Spleen (tissue), 11 donors: Measurements from ENCODE around the gene PLBD2. TPM values are rescaled to one million over a fixed set of nuclear protein-coding genes. Genes with fewer than 3 reads are reported as not detected.

Experiments
- DNase-seq: peaks from one replicate; pipeline ENCODE4 v3.0.0-alpha.2; 2020
- H3K27ac ChIP-seq, 8 donors: fragments of 200-600 bp; sonication (generic) in 7 of 8; 1 replicate in 4 of 8; 2 replicates in 4 of 8; pipeline versions ENCODE4 v1.5.0 to v1.8.0; 2016 to 2021; ENCODE audit warnings: inconsistent platforms in 4 of 8, mild to moderate bottlenecking in 4 of 8, moderate library complexity in 1 of 8
- H3K27me3 ChIP-seq, 7 donors: fragments of 200-600 bp; sonication (generic) in 6 of 7; replicated peaks in 1 of 7; 1 replicate in 4 of 7; 2 replicates in 3 of 7; pipeline versions ENCODE4 v1.5.0 to v1.8.0; 2016 to 2021; ENCODE audit warnings: inconsistent platforms in 3 of 7, mild to moderate bottlenecking in 1 of 7
- H3K36me3 ChIP-seq, 6 donors: fragments of 200-600 bp; sonication (generic) in 5 of 6; 1 replicate in 4 of 6; 2 replicates in 2 of 6; pipeline versions ENCODE4 v1.5.0 to v1.8.0; 2016 to 2021; ENCODE audit warnings: inconsistent platforms in 2 of 6
- H3K4me1 ChIP-seq, 6 donors: fragments of 200-600 bp; sonication (generic) in 5 of 6; 1 replicate in 3 of 6; 2 replicates in 3 of 6; pipeline versions ENCODE4 v1.5.0 to v1.8.0; 2016 to 2021; ENCODE audit warnings: inconsistent platforms in 3 of 6
- H3K4me3 ChIP-seq, 8 donors: fragments of 200-600 bp; sonication (generic) in 7 of 8; 1 replicate in 4 of 8; 2 replicates in 4 of 8; pipeline versions ENCODE4 v1.5.0 to v1.8.0; 2016 to 2021; ENCODE audit warnings: inconsistent platforms in 4 of 8, mild to moderate bottlenecking in 4 of 8, moderate library complexity in 2 of 8
- H3K9me3 ChIP-seq, 8 donors: fragments of 200-600 bp; sonication (generic) in 7 of 8; 1 replicate in 4 of 8; 2 replicates in 4 of 8; pipeline versions ENCODE4 v1.5.0 to v1.8.0; 2016 to 2021; ENCODE audit warnings: inconsistent platforms in 4 of 8
- POLR2A ChIP-seq, 3 donors: fragments of 450-650 bp; IDR thresholded peaks; one replicate each; pipeline ENCODE4 v1.5.1; 2017; ENCODE audit warnings: antibody characterized with exemption in 3 of 3, mild to moderate bottlenecking in 1 of 3
- POLR2AphosphoS5 ChIP-seq, 3 donors: sonication (generic); formaldehyde crosslinking; IDR thresholded peaks; one replicate each; pipeline ENCODE4 v1.5.1; 2017; ENCODE audit warnings: antibody characterized with exemption in 3 of 3
- WGBS, 5 donors: extraction: QIAGEN DNeasy Blood & Tissue Kit in 3 of 5; methylation state at CpG; one replicate each; pipeline versions ENCODE4 v1.1.5 to v1.1.7; 2013 to 2018; 5-methylcytosine and 5-hydroxymethylcytosine counted together
- intact Hi-C: fragments of 100-400 bp; cut with DNase I; formaldehyde crosslinking; loops from one replicate; pipeline ENCODE4 v1.15.0; 2023; ENCODE audit warnings: low total_unique reads
- polyA plus RNA-seq, 3 donors: library from polyadenylated mRNA; stranded (reverse); fragments of 200-250 nt; gene quantifications; one replicate each; pipeline ENCODE4 v1.2.1, GENCODE V29; 2013
- total RNA-seq, 7 donors: library from RNA; depleted of rRNA in 3 of 7; stranded (reverse); fragments of >200 nt in 3 of 7; fragmentation: NEBNext Ultra II Directional in 4 of 7; extraction: Animal tissue kit (Norgen Biotek cat#: 25700) in 4 of 7; gene quantifications; one replicate each; pipeline versions ENCODE4 v1.1.0 to v1.2.1, GENCODE V29; 2016 to 2021
- TF ChIP-seq, protein P1 (sequence below), 11 experiments: fragments of 200-600 bp in 7 of 11; fragments of 450-650 bp in 4 of 11; sonication (generic) in 4 of 11; IDR thresholded peaks in 8 of 11; conservative IDR thresholded peaks in 3 of 11; 1 replicate in 7 of 11; 2 replicates in 4 of 11; pipeline versions ENCODE4 v1.4.0 to v1.8.0; 2016 to 2021; ENCODE audit warnings: antibody characterized with exemption in 11 of 11, inconsistent platforms in 4 of 11, mild to moderate bottlenecking in 1 of 11
- donor health status: healthy with polysubstance abuse.
- donor health status: DM: no; HTN: no; CAD: no; lungs with moderate emphysema.
- donor health status: DM: no; HTN: no; CAD: no.
- donor health status: Bipolar disorder and iron deficiency.
- donor health status: healthy.
- donor health status: DM: no; HTN: no; CAD: no.
- donor health status: DM: yes; HTN: yes; CAD: no.

The PLBD2 gene
- total and polyA plus RNA-seq, 10 donors, result 4.2 to 38.8 (median 29.2) TPM

DNA sequence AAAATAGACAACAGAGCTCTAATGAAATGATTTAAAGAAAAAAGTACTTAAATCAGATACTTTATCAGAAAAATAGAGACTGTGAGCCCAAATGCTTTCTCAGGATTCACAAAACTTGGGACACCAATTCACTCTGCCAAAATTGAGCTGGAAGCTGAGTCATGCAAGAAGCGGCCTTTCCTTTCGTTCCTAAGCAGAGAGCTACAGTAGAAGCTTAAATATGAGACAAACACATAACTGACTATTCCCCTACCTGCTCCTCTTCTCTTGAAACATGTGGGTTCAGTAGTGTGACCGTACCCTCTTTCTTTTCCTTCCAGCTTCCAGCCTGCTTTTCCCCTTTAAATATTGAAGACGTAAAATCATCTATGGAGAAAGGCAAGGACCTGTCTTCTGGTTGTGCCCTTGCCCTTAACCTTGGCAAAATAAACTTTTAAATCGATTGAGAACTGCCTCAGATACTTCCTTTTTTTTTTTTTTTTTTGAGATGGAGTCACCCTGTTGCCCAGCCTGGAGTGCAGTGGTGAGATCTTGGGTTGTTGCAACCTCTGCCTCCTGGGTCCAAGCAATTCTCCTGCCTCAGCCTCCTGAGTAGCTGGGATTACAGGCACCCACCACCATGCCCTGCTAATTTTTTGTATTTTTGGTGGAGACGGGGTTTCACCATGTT lies 49.7 kb downstream of the PLBD2 start:
- no peak overlapping the region for H3K4me3 ChIP-seq
- WGBS, 5 donors, result 49 to 68% (median 59%) methylated on average over 6 of the region's 6 CpGs
- no peaks in the 10 kb centered on the region for H3K9me3 ChIP-seq
- no peak overlapping the region for H3K27ac ChIP-seq
- TF ChIP-seq, protein P1, sequence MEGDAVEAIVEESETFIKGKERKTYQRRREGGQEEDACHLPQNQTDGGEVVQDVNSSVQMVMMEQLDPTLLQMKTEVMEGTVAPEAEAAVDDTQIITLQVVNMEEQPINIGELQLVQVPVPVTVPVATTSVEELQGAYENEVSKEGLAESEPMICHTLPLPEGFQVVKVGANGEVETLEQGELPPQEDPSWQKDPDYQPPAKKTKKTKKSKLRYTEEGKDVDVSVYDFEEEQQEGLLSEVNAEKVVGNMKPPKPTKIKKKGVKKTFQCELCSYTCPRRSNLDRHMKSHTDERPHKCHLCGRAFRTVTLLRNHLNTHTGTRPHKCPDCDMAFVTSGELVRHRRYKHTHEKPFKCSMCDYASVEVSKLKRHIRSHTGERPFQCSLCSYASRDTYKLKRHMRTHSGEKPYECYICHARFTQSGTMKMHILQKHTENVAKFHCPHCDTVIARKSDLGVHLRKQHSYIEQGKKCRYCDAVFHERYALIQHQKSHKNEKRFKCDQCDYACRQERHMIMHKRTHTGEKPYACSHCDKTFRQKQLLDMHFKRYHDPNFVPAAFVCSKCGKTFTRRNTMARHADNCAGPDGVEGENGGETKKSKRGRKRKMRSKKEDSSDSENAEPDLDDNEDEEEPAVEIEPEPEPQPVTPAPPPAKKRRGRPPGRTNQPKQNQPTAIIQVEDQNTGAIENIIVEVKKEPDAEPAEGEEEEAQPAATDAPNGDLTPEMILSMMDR (IDR thresholded peaks at IDR 0.05 in 8 of 11, conservative IDR thresholded peaks at IDR 0.05 in 3 of 11), result no peak
- TF ChIP-seq POLR2A (IDR thresholded peaks at IDR 0.05) (no peak), POLR2AphosphoS5 (IDR thresholded peaks at IDR 0.05) (no peak)
- peaks cover 0 to 14% (median 0%) of the 10 kb centered on the region in 6 donors for H3K4me1 ChIP-seq
- DNase-seq, result no peak
- H3K27me3 ChIP-seq, result peaks cover 0 to 34% (median 0%) of the 10 kb centered on the region in 7 donors
- H3K36me3 ChIP-seq, result no peaks in the 10 kb centered on the region
- intact Hi-C loops, result no loop called here

DNA sequence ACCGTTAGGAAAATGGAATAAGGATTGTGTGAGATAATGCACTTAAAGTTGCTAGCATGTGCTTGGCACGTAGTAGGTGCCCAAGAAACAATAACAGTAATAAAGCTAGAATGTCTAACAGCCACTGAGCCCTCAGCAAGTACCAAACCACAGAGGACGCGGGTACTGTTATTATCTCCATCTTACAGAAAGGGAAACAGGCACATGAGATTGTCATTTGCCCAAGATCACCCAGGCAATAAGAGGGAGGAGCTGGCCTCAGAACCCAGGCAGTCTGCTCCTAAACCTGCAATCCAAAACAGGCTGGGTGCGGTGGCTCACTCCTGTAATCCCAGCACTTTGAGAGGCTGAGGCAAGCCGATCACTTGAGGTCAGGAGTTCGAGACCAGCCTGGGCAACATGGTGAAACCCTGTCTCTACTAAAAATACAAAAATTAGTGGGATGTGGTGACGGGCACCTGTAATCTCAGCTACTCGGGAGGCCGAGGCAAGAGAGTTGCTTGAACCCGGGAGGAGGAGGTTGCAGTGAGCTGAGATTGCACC lies 50.4 kb downstream of the PLBD2 start:
- H3K36me3 ChIP-seq, result no peaks in the 10 kb centered on the region
- H3K4me1 ChIP-seq, result peaks cover 0 to 7% (median 0%) of the 10 kb centered on the region in 6 donors
- TF ChIP-seq POLR2A (IDR thresholded peaks at IDR 0.05), result no peak
- no peak overlapping the region for H3K4me3 ChIP-seq
- H3K27me3 ChIP-seq, result peaks cover 0 to 27% (median 0%) of the 10 kb centered on the region in 7 donors
- H3K27ac ChIP-seq, result no peak overlapping the region
- H3K9me3 ChIP-seq, result no peaks in the 10 kb centered on the region
- no peak for DNase-seq
- intact Hi-C loops, result no loop called here
- 83 to 96% (median 89%) methylated on average over 11 of the region's 11 CpGs for WGBS, 5 donors

DNA sequence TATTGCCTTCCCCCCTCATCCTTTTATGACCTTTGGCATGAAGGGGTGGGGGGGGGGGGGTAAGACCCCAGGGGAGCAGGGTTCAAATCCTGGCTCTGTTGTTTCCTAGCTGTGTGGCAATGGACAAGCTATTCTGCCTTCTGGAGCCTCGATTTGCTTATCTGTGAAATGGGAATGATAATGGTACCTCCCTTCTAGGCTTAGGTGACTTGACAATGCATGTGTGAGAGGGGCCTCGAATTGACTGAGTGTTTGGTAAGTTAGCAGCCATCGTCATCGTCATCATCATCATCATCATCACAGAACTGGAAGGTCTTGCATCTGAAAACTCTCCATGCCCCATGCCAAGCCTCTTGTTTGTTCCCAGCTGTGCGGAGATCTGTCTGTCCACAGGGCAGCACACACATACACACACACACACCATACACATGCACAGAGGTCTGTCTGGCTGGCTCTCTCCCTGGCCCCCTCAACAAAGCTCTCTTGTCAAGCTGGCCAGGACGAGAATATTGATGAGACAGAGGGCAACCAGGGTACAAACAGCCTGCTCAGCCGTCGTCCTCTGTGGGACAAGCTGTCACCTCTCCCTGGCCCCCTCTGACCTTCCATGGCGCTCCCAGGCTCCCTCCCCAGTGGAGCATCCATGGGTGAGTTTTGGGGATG lies 51.2 kb downstream of the PLBD2 start:
- Histone ChIP-seq H3K9me3 (no peaks in the 10 kb centered on the region), H3K4me3 (no peak overlapping the region), H3K36me3 (no peaks in the 10 kb centered on the region), H3K4me1 (no peaks in the 10 kb centered on the region), H3K27me3 (peaks cover 0 to 25% (median 0%) of the 10 kb centered on the region in 7 donors), H3K27ac (no peak overlapping the region)
- intact Hi-C loops, result no loop called here
- 62 to 87% (median 73%) methylated on average over 6 to 9 of the region's 9 CpGs for WGBS, 5 donors
- TF ChIP-seq, protein P1 (IDR thresholded peaks at IDR 0.05 in 8 of 11, conservative IDR thresholded peaks at IDR 0.05 in 3 of 11), result no peak
- TF ChIP-seq POLR2A (IDR thresholded peaks at IDR 0.05) (no peak), POLR2AphosphoS5 (IDR thresholded peaks at IDR 0.05) (no peak)
- no peak for DNase-seq

DNA sequence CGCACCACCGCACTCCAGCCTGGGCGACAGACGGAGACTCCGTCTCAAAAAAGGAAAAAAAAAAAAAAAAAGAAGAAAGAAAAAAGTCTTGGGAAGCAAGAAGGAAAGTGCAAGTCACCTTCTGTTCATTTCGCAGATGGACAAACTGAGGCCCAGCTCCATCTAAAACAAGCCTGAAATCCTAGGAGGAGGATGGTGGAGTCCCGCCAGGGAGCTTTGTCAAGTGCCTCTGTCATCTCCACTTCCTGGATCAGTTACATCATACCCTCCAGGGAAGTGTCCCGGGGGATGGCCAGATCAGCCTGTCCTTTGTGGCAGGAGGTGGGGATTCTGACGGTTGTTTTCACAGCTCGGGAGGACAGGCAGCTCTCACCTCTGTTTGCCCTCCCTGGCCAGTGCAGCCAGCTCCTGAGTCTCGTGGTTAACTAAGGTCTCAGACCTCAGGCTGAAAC lies 55.1 kb downstream of the PLBD2 start:
- TF ChIP-seq, protein P1 (IDR thresholded peaks at IDR 0.05 in 8 of 11, conservative IDR thresholded peaks at IDR 0.05 in 3 of 11), result no peak
- TF ChIP-seq POLR2AphosphoS5 (IDR thresholded peaks at IDR 0.05), result no peak
- TF ChIP-seq POLR2A (IDR thresholded peaks at IDR 0.05), result no peak
- no peak for DNase-seq
- Histone ChIP-seq H3K36me3 (no peaks in the 10 kb centered on the region), H3K27me3 (peaks cover 0 to 25% (median 0%) of the 10 kb centered on the region in 7 donors), H3K27ac (no peak overlapping the region), H3K4me1 (peaks cover 0 to 10% (median 0%) of the 10 kb centered on the region in 6 donors), H3K9me3 (no peaks in the 10 kb centered on the region), H3K4me3 (no peak overlapping the region)
- WGBS, 5 donors, result 64 to 74% (median 68%) methylated on average over 10 to 11 of the region's 11 CpGs
- intact Hi-C loops, result no loop called here
